ENCODE results near the gene E2F3.

GRCh38 chr6:20541382-20541781, 139.7 kb downstream of the E2F3 start:
- TF ChIP-seq RAD21 (conservative IDR thresholded peaks at IDR 0.05 in 1 of 2, IDR thresholded peaks at IDR 0.05 in 1 of 2) = no peak
- TF ChIP-seq CTCF (IDR thresholded peaks at IDR 0.05) = no peak
- no peak for TF ChIP-seq SMC3 (IDR thresholded peaks at IDR 0.05)
- no peak for TF ChIP-seq MAX (IDR thresholded peaks at IDR 0.05)

Measured in A549 (cell line).